Neural progenitor cell (in vitro differentiated cells): ENCODE data around the gene PCDH15. TPM values are rescaled to one million over a fixed set of nuclear protein-coding genes. Genes with fewer than 3 reads are reported as not detected.

Source experiments
- DNase-seq: peaks from one replicate; pipeline ENCODE4 v3.0.0-alpha.2; 2016; ENCODE audit warnings: low spot score
- H2AFZ ChIP-seq: fragments of 200-600 bp; sonication (generic); replicated peaks from 2 replicates; pipeline ENCODE4 v1.6.1; 2016; ENCODE audit warnings: antibody characterized with exemption
- H3F3A ChIP-seq: fragments of 200-600 bp; sonication (generic); 2 replicates; pipeline ENCODE4 v1.6.1; 2016; ENCODE audit warnings: antibody characterized with exemption, low read depth
- H3K27ac ChIP-seq: fragments of 200-600 bp; sonication (generic); 2 replicates; pipeline ENCODE4 v1.5.1; 2016; ENCODE audit warnings: mild to moderate bottlenecking
- H3K27me3 ChIP-seq: fragments of 200-600 bp; sonication (generic); 2 replicates; pipeline ENCODE4 v1.6.1; 2016; ENCODE audit warnings: mild to moderate bottlenecking, moderate library complexity
- H3K36me3 ChIP-seq: fragments of 200-600 bp; sonication (generic); 2 replicates; pipeline ENCODE4 v1.5.1; 2016
- H3K4me1 ChIP-seq: fragments of 200-600 bp; sonication (generic); 2 replicates; pipeline ENCODE4 v1.6.1; 2016; ENCODE audit warnings: mixed run types
- H3K4me2 ChIP-seq: fragments of 200-600 bp; sonication (generic); 2 replicates; pipeline ENCODE4 v1.6.1; 2016
- H3K4me3 ChIP-seq: fragments of 200-600 bp; sonication (generic); 2 replicates; pipeline ENCODE4 v1.5.1; 2016
- H3K79me2 ChIP-seq: fragments of 200-600 bp; sonication (generic); 2 replicates; pipeline ENCODE4 v1.6.1; 2016; ENCODE audit warnings: low read depth
- H3K9ac ChIP-seq: fragments of 200-600 bp; sonication (generic); 2 replicates; pipeline ENCODE4 v1.6.1; 2016
- H3K9me3 ChIP-seq: fragments of 200-600 bp; sonication (generic); 2 replicates; pipeline ENCODE4 v1.5.1; 2016; ENCODE audit warnings: low read depth
- H4K20me1 ChIP-seq: fragments of 200-600 bp; sonication (generic); 2 replicates; pipeline ENCODE4 v1.6.1; 2016; ENCODE audit warnings: low read depth
- H3K27ac Mint-ChIP-seq: 3 replicates; pipeline ENCODE4 v1.8.0; 2021; ENCODE audit warnings: mixed read lengths
- H3K27me3 Mint-ChIP-seq: 2 replicates; pipeline ENCODE4 v1.8.0; 2022; ENCODE audit warnings: low read depth, mild to moderate bottlenecking, inconsistent platforms, moderate library complexity, mixed read lengths; ENCODE audit not compliant: insufficient read depth
- H3K36me3 Mint-ChIP-seq: 3 replicates; pipeline ENCODE4 v1.8.0; 2021; ENCODE audit warnings: mixed read lengths
- H3K4me1 Mint-ChIP-seq: 3 replicates; pipeline ENCODE4 v1.8.0; 2021; ENCODE audit warnings: mixed read lengths
- H3K4me3 Mint-ChIP-seq: 3 replicates; pipeline ENCODE4 v1.8.0; 2021; ENCODE audit warnings: mild to moderate bottlenecking, moderate library complexity, mixed read lengths
- H3K9me3 Mint-ChIP-seq: 3 replicates; pipeline ENCODE4 v1.8.0; 2020; ENCODE audit warnings: mixed read lengths
- EZH2 ChIP-seq: fragments of 200-600 bp; sonication (generic); IDR thresholded peaks from 2 replicates; pipeline ENCODE4 v1.6.1; 2017; ENCODE audit warnings: antibody characterized with exemption, mild to moderate bottlenecking, moderate library complexity
- EZH2phosphoT487 ChIP-seq: fragments of 200-600 bp; sonication (generic); IDR thresholded peaks from 2 replicates; pipeline ENCODE4 v1.6.1; 2017; ENCODE audit warnings: antibody characterized with exemption
- total RNA-seq: library from RNA; depleted of rRNA; stranded (reverse); fragments of >200 nt; gene quantifications from 2 replicates; pipeline ENCODE4 v1.2.3, GENCODE V29; 2015; ENCODE audit warnings: low replicate concordance
- TF ChIP-seq, protein P1 (sequence below): fragments of 200-600 bp; sonication (generic); IDR thresholded peaks from 2 replicates; pipeline ENCODE4 v1.5.1; 2017; ENCODE audit warnings: antibody characterized with exemption, mild to moderate bottlenecking

PCDH15 gene
- total RNA-seq, 1 donor from 2014 or later = 0.17 TPM

DNA sequence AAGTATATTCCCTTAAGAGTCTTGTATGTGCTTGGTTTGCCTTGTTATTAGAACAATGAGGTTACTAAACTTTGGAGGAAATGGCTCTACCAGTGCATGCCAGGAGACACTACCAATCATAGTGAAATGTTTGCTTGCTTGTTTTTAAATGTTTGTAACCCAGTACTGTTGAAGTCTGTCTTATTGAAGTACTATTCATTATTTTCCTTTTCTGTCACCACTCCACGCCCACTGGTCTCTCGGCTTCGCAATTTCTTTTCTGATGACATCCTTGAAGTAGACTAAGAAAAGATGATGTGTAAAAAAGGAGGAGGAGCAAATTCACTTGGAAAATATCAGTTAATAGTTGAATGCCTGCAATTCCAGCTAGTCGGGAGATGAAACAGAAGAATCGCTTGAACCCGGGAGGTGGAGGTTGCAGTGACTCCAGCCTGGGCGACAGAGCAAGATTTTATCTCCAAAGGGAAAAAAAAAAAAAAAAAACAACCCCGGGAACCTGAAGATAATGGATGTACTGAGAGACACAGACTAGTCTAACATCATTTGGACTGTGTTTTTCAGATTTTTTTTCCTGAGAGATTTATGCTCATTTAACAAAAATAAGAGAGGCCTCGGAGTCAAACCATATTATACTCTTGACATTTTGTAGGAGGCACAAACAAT is 959.4 kb downstream of the PCDH15 start:
- DNase-seq = no peak
- Mint-ChIP-seq H3K27ac (no peak overlapping the region), H3K9me3 (no peaks in the 10 kb centered on the region), H3K27me3 (peaks cover 2% of the 10 kb centered on the region), H3K36me3 (no peaks in the 10 kb centered on the region), H3K4me3 (no peak overlapping the region), H3K4me1 (no peaks in the 10 kb centered on the region)
- H3K9ac ChIP-seq = no peak overlapping the region
- no peak overlapping the region for H3K27ac ChIP-seq
- TF ChIP-seq EZH2phosphoT487 = no peak
- TF ChIP-seq, protein P1, sequence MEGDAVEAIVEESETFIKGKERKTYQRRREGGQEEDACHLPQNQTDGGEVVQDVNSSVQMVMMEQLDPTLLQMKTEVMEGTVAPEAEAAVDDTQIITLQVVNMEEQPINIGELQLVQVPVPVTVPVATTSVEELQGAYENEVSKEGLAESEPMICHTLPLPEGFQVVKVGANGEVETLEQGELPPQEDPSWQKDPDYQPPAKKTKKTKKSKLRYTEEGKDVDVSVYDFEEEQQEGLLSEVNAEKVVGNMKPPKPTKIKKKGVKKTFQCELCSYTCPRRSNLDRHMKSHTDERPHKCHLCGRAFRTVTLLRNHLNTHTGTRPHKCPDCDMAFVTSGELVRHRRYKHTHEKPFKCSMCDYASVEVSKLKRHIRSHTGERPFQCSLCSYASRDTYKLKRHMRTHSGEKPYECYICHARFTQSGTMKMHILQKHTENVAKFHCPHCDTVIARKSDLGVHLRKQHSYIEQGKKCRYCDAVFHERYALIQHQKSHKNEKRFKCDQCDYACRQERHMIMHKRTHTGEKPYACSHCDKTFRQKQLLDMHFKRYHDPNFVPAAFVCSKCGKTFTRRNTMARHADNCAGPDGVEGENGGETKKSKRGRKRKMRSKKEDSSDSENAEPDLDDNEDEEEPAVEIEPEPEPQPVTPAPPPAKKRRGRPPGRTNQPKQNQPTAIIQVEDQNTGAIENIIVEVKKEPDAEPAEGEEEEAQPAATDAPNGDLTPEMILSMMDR = no peak
- no peak overlapping the region for H3K4me3 ChIP-seq
- no peaks in the 10 kb centered on the region for H3K4me1 ChIP-seq
- H3K27me3 ChIP-seq = no peaks in the 10 kb centered on the region
- H2AFZ ChIP-seq = no peak overlapping the region
- H3K79me2 ChIP-seq = no peaks in the 10 kb centered on the region
- H3F3A ChIP-seq = no peaks in the 10 kb centered on the region
- no peaks in the 10 kb centered on the region for H4K20me1 ChIP-seq
- no peaks in the 10 kb centered on the region for H3K36me3 ChIP-seq
- H3K4me2 ChIP-seq = no peak overlapping the region
- H3K9me3 ChIP-seq = no peaks in the 10 kb centered on the region

DNA sequence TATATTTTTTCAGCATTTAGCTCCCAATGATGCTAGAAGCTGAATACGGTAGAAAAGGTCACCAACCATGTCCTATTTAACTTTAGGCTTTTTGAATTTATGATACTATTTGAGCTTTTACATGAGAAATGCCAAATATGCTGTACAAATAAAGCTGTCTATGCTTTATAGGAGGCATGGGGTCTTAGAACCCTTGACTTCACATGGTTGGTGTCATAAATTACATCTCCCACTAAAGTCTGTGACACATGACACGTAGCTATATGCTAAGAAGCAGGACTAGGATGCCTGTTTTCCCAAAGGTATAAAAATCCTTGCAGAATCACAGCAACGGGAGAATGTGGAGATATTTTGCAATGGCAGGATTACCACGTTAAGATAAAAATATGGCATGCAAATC is 960.4 kb downstream of the PCDH15 start:
- TF ChIP-seq EZH2 = no peak
- TF ChIP-seq, protein P1 = no peak
- TF ChIP-seq EZH2phosphoT487 = no peak
- no peaks in the 10 kb centered on the region for H3K9me3 Mint-ChIP-seq
- no peaks in the 10 kb centered on the region for H3K4me1 ChIP-seq
- no peak overlapping the region for H3K4me3 Mint-ChIP-seq
- H3K27me3 Mint-ChIP-seq = peaks cover 2% of the 10 kb centered on the region
- no peaks in the 10 kb centered on the region for H3F3A ChIP-seq
- no peaks in the 10 kb centered on the region for H3K79me2 ChIP-seq
- no peak for DNase-seq
- H2AFZ ChIP-seq = no peak overlapping the region
- H3K36me3 Mint-ChIP-seq = no peaks in the 10 kb centered on the region
- no peak overlapping the region for H3K27ac Mint-ChIP-seq
- H3K4me3 ChIP-seq = no peak overlapping the region
- no peak overlapping the region for H3K9ac ChIP-seq
- no peaks in the 10 kb centered on the region for H3K27me3 ChIP-seq
- H3K9me3 ChIP-seq = no peaks in the 10 kb centered on the region
- no peak overlapping the region for H3K27ac ChIP-seq
- no peaks in the 10 kb centered on the region for H3K36me3 ChIP-seq
- H3K4me2 ChIP-seq = no peak overlapping the region
- H3K4me1 Mint-ChIP-seq = no peaks in the 10 kb centered on the region
- no peaks in the 10 kb centered on the region for H4K20me1 ChIP-seq

DNA sequence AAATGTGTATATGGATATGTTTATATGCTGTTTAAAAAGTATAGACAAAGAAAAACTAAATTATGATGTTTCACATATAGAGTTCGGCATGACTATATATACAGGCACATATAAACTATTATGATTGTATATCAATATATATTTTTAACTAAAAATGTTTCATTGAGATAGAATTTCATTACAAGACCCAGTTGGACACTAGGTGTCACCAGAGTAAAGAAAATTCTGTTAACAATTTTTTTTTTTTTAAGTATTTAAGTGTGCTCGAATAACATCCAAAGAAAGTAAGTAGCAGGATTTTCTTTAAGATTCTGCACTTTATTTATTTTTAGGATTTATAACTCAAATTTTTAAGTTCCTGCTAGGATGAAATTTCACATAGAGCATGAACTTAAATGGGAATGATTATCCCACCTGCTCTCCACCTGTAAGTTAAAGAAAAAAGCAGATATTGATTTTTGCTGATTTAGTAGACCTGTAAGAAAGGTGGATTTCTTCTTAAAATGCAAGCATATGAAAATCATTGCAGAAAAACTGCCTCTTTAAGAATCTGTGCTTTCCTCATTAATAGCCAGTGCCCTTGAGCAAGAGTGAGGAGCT is 961.5 kb downstream of the PCDH15 start:
- H3K27me3 ChIP-seq = no peaks in the 10 kb centered on the region
- Mint-ChIP-seq H3K9me3 (no peaks in the 10 kb centered on the region), H3K27ac (no peak overlapping the region), H3K4me1 (no peaks in the 10 kb centered on the region), H3K4me3 (no peak overlapping the region), H3K27me3 (no peaks in the 10 kb centered on the region), H3K36me3 (no peaks in the 10 kb centered on the region)
- H3K4me1 ChIP-seq = no peaks in the 10 kb centered on the region
- no peaks in the 10 kb centered on the region for H4K20me1 ChIP-seq
- no peak overlapping the region for H3K4me3 ChIP-seq
- no peak overlapping the region for H2AFZ ChIP-seq
- TF ChIP-seq EZH2 (no peak), EZH2phosphoT487 (no peak)
- TF ChIP-seq, protein P1 = peak; percentile 62
- H3F3A ChIP-seq = no peaks in the 10 kb centered on the region
- no peaks in the 10 kb centered on the region for H3K9me3 ChIP-seq
- H3K4me2 ChIP-seq = no peak overlapping the region
- no peak overlapping the region for H3K9ac ChIP-seq
- H3K36me3 ChIP-seq = no peaks in the 10 kb centered on the region
- H3K79me2 ChIP-seq = no peaks in the 10 kb centered on the region
- DNase-seq = peak; percentile 18
- no peak overlapping the region for H3K27ac ChIP-seq
